OCI-LY3 (cell line): ENCODE data around the gene STPG1.

Source experiments
- H2AFZ ChIP-seq: fragments of 200-600, 300-600 bp; shearing (Covaris generic); 2 replicates; pipeline ENCODE4 v1.6.0; 2014; ENCODE audit warnings: antibody characterized with exemption, low read depth, low read length
- H3K27ac ChIP-seq: fragments of 200-600, 300-600 bp; sonication (generic); 2 replicates; pipeline ENCODE4 v1.5.1; 2014; ENCODE audit warnings: mild to moderate bottlenecking, low read length, moderate library complexity, mixed read lengths
- H3K27me3 ChIP-seq: fragments of 200-600, 300-600 bp; sonication (generic); 2 replicates; pipeline ENCODE4 v1.6.1; 2014; ENCODE audit warnings: low read depth, low read length, mixed read lengths
- H3K36me3 ChIP-seq: fragments of 200-600, 300-600 bp; sonication (generic); replicated peaks from 2 replicates; pipeline ENCODE3; 2014; ENCODE audit warnings: low read depth, low read length, mixed read lengths
- H3K4me1 ChIP-seq: fragments of 300-600, 200-600 bp; sonication (generic); 2 replicates; pipeline ENCODE4 v1.6.1; 2014; ENCODE audit warnings: low read length, mixed read lengths
- H3K4me2 ChIP-seq: fragments of 200-600, 300-600 bp; sonication (generic); 2 replicates; pipeline ENCODE4 v1.6.1; 2014; ENCODE audit warnings: low read length, mixed read lengths
- H3K4me3 ChIP-seq: fragments of 300-600, 200-600 bp; sonication (generic); 2 replicates; pipeline ENCODE4 v1.5.1; 2014; ENCODE audit warnings: antibody characterized with exemption, mild to moderate bottlenecking, low read length, moderate library complexity
- H3K79me2 ChIP-seq: fragments of 300-600, 200-600 bp; shearing (Covaris generic); 2 replicates; pipeline ENCODE4 v1.6.1; 2014; ENCODE audit warnings: mild to moderate bottlenecking, low read length, mixed read lengths
- H3K9ac ChIP-seq: fragments of 300-600, 200-600 bp; shearing (Covaris generic); 2 replicates; pipeline ENCODE4 v1.6.0; 2014; ENCODE audit warnings: mild to moderate bottlenecking, low read length, moderate library complexity
- H3K9me3 ChIP-seq: fragments of 200-600, 300-600 bp; shearing (Covaris generic); 2 replicates; pipeline ENCODE4 v1.6.1; 2014; ENCODE audit warnings: low read length, mixed read lengths; ENCODE audit not compliant: insufficient read depth
- H4K20me1 ChIP-seq: fragments of 200-600, 300-600 bp; sonication (generic); 2 replicates; pipeline ENCODE4 v1.6.1; 2016; ENCODE audit warnings: low read length, mixed read lengths; ENCODE audit not compliant: insufficient read depth
- EZH2phosphoT487 ChIP-seq: fragments of 200-600 bp; shearing (Covaris generic); IDR thresholded peaks from 2 replicates; pipeline ENCODE4 v1.6.1; 2018; ENCODE audit warnings: antibody characterized with exemption, mixed run types, low read depth
- TF ChIP-seq, protein P1 (sequence below): fragments of 200-600, 300-600 bp; sonication (generic); IDR thresholded peaks from 2 replicates; pipeline ENCODE4 v1.5.1; 2014; ENCODE audit warnings: antibody characterized with exemption, low read length, low read depth

Gene STPG1

DNA sequence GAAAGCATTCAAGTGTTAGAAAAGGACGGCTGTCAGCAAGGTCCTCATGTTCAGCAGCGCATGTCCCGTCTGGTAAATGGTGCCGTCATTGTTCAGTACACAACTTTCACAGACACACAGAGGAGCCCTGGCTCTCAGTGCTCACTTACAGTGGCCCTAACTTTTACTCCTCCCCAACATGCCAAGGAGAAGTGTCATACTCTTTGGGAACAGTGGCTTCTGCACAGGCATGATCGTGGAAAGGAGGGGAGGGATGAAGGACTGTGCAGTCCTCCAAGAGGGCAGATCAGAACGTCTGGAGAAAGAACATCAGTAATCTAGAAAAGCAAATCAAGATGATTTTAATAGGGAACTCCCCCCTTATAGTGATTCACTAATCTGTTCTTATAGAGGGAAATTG lies 98.2 kb downstream of the STPG1 start:
- TF ChIP-seq, protein P1, sequence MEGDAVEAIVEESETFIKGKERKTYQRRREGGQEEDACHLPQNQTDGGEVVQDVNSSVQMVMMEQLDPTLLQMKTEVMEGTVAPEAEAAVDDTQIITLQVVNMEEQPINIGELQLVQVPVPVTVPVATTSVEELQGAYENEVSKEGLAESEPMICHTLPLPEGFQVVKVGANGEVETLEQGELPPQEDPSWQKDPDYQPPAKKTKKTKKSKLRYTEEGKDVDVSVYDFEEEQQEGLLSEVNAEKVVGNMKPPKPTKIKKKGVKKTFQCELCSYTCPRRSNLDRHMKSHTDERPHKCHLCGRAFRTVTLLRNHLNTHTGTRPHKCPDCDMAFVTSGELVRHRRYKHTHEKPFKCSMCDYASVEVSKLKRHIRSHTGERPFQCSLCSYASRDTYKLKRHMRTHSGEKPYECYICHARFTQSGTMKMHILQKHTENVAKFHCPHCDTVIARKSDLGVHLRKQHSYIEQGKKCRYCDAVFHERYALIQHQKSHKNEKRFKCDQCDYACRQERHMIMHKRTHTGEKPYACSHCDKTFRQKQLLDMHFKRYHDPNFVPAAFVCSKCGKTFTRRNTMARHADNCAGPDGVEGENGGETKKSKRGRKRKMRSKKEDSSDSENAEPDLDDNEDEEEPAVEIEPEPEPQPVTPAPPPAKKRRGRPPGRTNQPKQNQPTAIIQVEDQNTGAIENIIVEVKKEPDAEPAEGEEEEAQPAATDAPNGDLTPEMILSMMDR, result no peak
- no peak for TF ChIP-seq EZH2phosphoT487
- Histone ChIP-seq H3K79me2 (no peaks in the 10 kb centered on the region), H4K20me1 (no peaks in the 10 kb centered on the region), H3K4me3 (no peak overlapping the region), H3K27me3 (peaks cover 8% of the 10 kb centered on the region; the same call in 1 of the 2 replicates), H3K36me3 (no peaks in the 10 kb centered on the region), H2AFZ (no peak overlapping the region), H3K9ac (no peak overlapping the region), H3K4me1 (peaks cover 96% of the 10 kb centered on the region), H3K9me3 (no peaks in the 10 kb centered on the region), H3K27ac (no peak overlapping the region), H3K4me2 (peak overlapping the region; percentile 55)

DNA sequence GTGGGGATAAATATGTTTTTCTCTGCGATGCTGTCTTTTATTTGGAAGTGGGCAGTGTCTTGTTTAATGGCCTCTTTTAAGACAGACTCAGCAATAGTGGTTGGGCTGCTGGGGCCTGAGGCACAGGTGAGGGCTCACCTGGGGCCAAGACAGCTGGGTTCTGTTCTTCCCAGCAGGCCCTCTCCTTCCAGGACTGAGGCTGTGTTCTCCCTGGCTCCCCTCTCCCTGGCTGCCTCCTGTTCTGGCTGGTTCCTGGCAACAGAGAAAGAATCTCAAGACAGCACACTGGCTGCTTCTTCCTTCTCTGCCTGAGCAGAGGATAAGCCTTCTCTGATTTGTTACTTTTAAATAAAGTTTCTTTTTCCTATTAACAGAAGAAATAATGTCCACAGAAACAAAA lies 101.8 kb downstream of the STPG1 start:
- no peak overlapping the region for H2AFZ ChIP-seq
- H3K9me3 ChIP-seq, result no peaks in the 10 kb centered on the region

DNA sequence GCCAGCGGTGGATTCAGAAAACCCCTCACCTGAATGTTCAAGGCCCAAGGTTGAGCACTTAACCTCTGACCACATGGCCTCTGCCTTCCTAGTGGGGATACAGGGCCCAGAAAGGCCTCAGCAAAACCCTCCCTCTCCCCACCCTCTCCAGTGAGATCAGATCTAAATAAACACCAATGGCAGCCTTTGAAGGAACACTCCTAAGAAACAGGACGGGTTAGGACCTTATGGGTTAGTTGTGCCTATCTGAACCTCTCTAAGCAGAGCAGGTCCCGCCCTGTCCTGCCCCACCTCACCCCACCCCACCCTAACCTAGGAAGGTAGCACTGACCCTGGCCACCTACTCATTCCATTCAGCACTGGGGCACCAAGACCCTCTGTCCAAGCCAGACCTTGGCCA lies 102.3 kb downstream of the STPG1 start:
- Histone ChIP-seq H3K4me1 (peaks cover 78% of the 10 kb centered on the region), H3K9me3 (no peaks in the 10 kb centered on the region), H3K27me3 (no peaks in the 10 kb centered on the region), H2AFZ (no peak overlapping the region), H3K4me2 (peak overlapping the region; percentile 59), H3K4me3 (no peak overlapping the region), H3K27ac (peak overlapping the region; percentile 86), H3K36me3 (no peaks in the 10 kb centered on the region), H3K9ac (peak overlapping the region; percentile 55; the same call in 1 of the 2 replicates), H3K79me2 (no peaks in the 10 kb centered on the region), H4K20me1 (no peaks in the 10 kb centered on the region)
- no peak for TF ChIP-seq EZH2phosphoT487
- TF ChIP-seq, protein P1, result no peak

More for the DNA sequence above, 101.8 kb downstream of the STPG1 start:
- Histone ChIP-seq H4K20me1 (no peaks in the 10 kb centered on the region), H3K36me3 (no peaks in the 10 kb centered on the region), H3K27me3 (no peaks in the 10 kb centered on the region), H3K9ac (peak overlapping the region; percentile 55; the same call in 1 of the 2 replicates), H3K79me2 (no peaks in the 10 kb centered on the region), H3K4me2 (peak overlapping the region; percentile 59), H3K4me3 (no peak overlapping the region; the same call in 1 of the 2 replicates), H3K27ac (peak overlapping the region; percentile 86), H3K4me1 (peaks cover 83% of the 10 kb centered on the region)
- TF ChIP-seq EZH2phosphoT487, result no peak
- TF ChIP-seq, protein P1, result no peak

- peak overlapping the region; percentile 86 for H3K27ac ChIP-seq
- H2AFZ ChIP-seq, result no peak overlapping the region
- no peaks in the 10 kb centered on the region for H3K27me3 ChIP-seq
- H3K4me1 ChIP-seq, result peaks cover 65% of the 10 kb centered on the region
- H3K4me2 ChIP-seq, result peak overlapping the region; percentile 44
- H4K20me1 ChIP-seq, result no peaks in the 10 kb centered on the region
- H3K9ac ChIP-seq, result peak overlapping the region; percentile 55; the same call in 1 of the 2 replicates
- peak overlapping the region; percentile 8; the same call in 1 of the 2 replicates for H3K4me3 ChIP-seq
- H3K36me3 ChIP-seq, result no peaks in the 10 kb centered on the region
- no peaks in the 10 kb centered on the region for H3K79me2 ChIP-seq
- H3K9me3 ChIP-seq, result no peaks in the 10 kb centered on the region
- TF ChIP-seq, protein P1, result 0 out of 2 replicates have a peak, but pooled peaks have one; percentile 4
- no peak for TF ChIP-seq EZH2phosphoT487
These were observed 103.7 kb downstream of the STPG1 start for GRCh38 chr1:24309762-24310485.
